HepG2 (cell line): Measurements from ENCODE around the gene VWA3A. TPM values are rescaled to one million over a fixed set of nuclear protein-coding genes. Genes with fewer than 3 reads are reported as not detected.

ENCODE experiments used
- CBX2 ChIP-seq, 2 experiments: fragments of 200-600 bp in 1 of 2; sonication (generic); formaldehyde crosslinking in 1 of 2; IDR thresholded peaks; 2 replicates each; pipeline versions ENCODE4 v1.7.0 to v1.8.1; 2018 to 2022; ENCODE audit warnings: low read depth in 2 of 2, low read length in 1 of 2, mild to moderate bottlenecking in 1 of 2, missing genetic modification reagents in 1 of 2
- ESRRA ChIP-seq: sonication (generic); formaldehyde crosslinking; IDR thresholded peaks from 2 replicates; pipeline ENCODE4 v1.5.1; 2020; ENCODE audit warnings: mild to moderate bottlenecking, low read depth, missing genetic modification reagents
- KLF11 ChIP-seq: IDR thresholded peaks from 2 replicates; pipeline ENCODE4 v1.6.1; 2016; ENCODE audit warnings: missing compliant biosample characterization
- NFE2 ChIP-seq: sonication (generic); formaldehyde crosslinking; IDR thresholded peaks from 2 replicates; pipeline ENCODE4 v1.4.0; 2020; ENCODE audit warnings: missing genetic modification reagents
- NR2F6 ChIP-seq, 2 experiments: IDR thresholded peaks; 2 replicates each; pipeline ENCODE4 v1.6.1; 2016; ENCODE audit warnings: antibody characterized with exemption in 1 of 2, mild to moderate bottlenecking in 1 of 2
- PHF20 ChIP-seq: sonication (generic); formaldehyde crosslinking; IDR thresholded peaks from 2 replicates; pipeline ENCODE4 v1.5.0; 2020; ENCODE audit warnings: mild to moderate bottlenecking, missing genetic modification reagents
- TEAD3 ChIP-seq: optimal IDR thresholded peaks from 2 replicates; pipeline ENCODE3; 2016; ENCODE audit warnings: borderline replicate concordance
- ZBTB38 ChIP-seq: sonication (generic); formaldehyde crosslinking; IDR thresholded peaks from 2 replicates; pipeline ENCODE4 v1.5.1; 2020; ENCODE audit warnings: mild to moderate bottlenecking, missing genetic modification reagents
- ZFY ChIP-seq: sonication (generic); formaldehyde crosslinking; IDR thresholded peaks from 2 replicates; pipeline ENCODE4 v1.4.0; 2020; ENCODE audit warnings: missing genetic modification reagents
- ZNF121 ChIP-seq: sonication (generic); formaldehyde crosslinking; IDR thresholded peaks from 2 replicates; pipeline ENCODE4 v1.5.0; 2020; ENCODE audit warnings: mild to moderate bottlenecking, missing genetic modification reagents
- ZNF331 ChIP-seq: sonication (generic); formaldehyde crosslinking; IDR thresholded peaks from 2 replicates; pipeline ENCODE4 v1.4.0; 2020; ENCODE audit warnings: missing genetic modification reagents
- ZNF652 ChIP-seq: IDR thresholded peaks from 2 replicates; pipeline ENCODE4 v1.6.1; 2016; ENCODE audit warnings: low read depth, borderline replicate concordance
- polyA plus RNA-seq, 8 experiments: library from polyadenylated mRNA; depleted of rRNA in 3 of 8; stranded (reverse) in 7 of 8; unstranded in 1 of 8; fragments of >200 nt; fragmentation: Illumina TruSeq in 4 of 8; extraction: Trizol in 4 of 8; gene quantifications; 2 replicates each; pipeline versions ENCODE4 v1.2.1 to v1.2.3, GENCODE V29; 2011 to 2016; ENCODE audit warnings: low read depth in 4 of 8, missing spikeins in 1 of 8, mixed read lengths in 1 of 8; ENCODE audit not compliant: insufficient read depth in 1 of 8
- total RNA-seq, 5 experiments: library from RNA; depleted of rRNA; stranded (reverse); fragments of >200 nt; fragmentation: Illumina TruSeq; extraction: Trizol; gene quantifications; 2 replicates each; pipeline ENCODE4 v1.2.3, GENCODE V29; 2016; ENCODE audit warnings: low read depth in 1 of 5
- TF ChIP-seq, protein P1 (sequence below): sonication (generic); formaldehyde crosslinking; IDR thresholded peaks from 2 replicates; pipeline ENCODE4 v1.4.0; 2020; ENCODE audit warnings: mild to moderate bottlenecking, low read depth, missing genetic modification reagents

Gene VWA3A
- total and polyA plus RNA-seq, 2 of the 13 experiments (the other 11 are each of a cell fraction or from before 2014, with no cell fraction given): 0.03 to 0.07 TPM

DNA sequence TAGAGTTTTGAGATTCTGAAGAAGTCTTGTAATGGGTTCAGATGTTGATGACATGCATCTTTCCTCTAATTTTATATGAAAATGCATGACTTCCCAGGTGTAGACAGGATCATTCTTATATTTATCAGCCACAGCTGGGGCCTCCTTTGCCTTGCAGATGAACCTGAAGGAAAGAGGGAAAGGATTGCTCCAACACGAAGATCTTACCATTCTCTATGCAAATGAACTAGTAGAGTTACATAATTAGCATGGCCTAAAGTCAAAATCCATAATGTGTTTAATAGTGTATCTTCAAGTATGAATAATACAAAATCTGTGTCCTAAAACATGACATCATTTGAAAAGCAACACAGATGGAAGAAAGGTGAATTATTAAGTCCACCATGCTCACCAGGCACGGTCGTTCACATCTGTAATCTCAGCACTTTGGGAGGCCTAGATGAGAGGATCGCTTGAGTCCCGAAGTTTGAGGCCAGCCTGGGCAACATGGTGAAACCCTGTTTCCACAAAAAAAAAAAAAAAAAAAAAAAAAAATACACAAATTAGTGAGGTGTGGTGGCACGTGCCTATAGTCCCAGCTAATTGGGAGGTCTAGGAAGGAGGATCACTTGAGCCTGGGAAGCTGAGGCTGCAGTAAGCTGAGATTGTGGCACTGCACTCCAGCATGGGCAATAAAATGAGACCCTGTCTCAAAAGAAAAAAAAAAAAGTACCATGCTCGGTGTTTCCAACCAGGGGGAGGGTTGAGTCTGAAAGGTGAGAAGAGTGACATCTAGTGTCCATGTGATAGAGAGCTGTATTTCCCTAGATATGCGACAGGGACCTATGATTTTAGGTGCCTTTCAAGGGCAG is 6.3 kb downstream of the VWA3A start (continued):
- TF ChIP-seq ZBTB38 (CRISPR knock-in tag) (no peak), NR2F6 (IDR thresholded peaks at IDR 0.05) (no peak), NR2F6 (CRISPR knock-in tag; IDR thresholded peaks at IDR 0.05) (peak; percentile 41; the same call in 1 of the 2 replicates), ZNF331 (peak; percentile 52), ZNF652 (peak; percentile 14; the same call in 1 of the 2 replicates), CBX2 (IDR thresholded peaks at IDR 0.05; ENCODE audit: low read depth, low read length) (no peak), CBX2 (CRISPR knock-in tag; IDR thresholded peaks at IDR 0.05; ENCODE audit: low read depth) (peak; percentile 53; the same call in 1 of the 2 replicates), NFE2 (CRISPR knock-in tag) (no peak), ESRRA (CRISPR knock-in tag) (peak; percentile 64; the same call in 1 of the 2 replicates), PHF20 (no peak; the same call in 1 of the 2 replicates), KLF11 (CRISPR knock-in tag) (0 out of 2 replicates have a peak, but pooled peaks have one; percentile 31), ZFY (CRISPR knock-in tag) (no peak), TEAD3 (peak; percentile 51), ZNF121 (CRISPR knock-in tag) (peak; percentile 67)
- TF ChIP-seq, protein P1, sequence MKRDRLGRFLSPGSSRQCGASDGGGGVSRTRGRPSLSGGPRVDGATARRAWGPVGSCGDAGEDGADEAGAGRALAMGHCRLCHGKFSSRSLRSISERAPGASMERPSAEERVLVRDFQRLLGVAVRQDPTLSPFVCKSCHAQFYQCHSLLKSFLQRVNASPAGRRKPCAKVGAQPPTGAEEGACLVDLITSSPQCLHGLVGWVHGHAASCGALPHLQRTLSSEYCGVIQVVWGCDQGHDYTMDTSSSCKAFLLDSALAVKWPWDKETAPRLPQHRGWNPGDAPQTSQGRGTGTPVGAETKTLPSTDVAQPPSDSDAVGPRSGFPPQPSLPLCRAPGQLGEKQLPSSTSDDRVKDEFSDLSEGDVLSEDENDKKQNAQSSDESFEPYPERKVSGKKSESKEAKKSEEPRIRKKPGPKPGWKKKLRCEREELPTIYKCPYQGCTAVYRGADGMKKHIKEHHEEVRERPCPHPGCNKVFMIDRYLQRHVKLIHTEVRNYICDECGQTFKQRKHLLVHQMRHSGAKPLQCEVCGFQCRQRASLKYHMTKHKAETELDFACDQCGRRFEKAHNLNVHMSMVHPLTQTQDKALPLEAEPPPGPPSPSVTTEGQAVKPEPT (CRISPR knock-in tag): no peak
- TF ChIP-seq, all 625 proteins: peak for 82
